Adrenal gland (tissue), 12 donors: Measurements from ENCODE around the gene RHNO1. TPM values are rescaled to one million over a fixed set of nuclear protein-coding genes. Genes with fewer than 3 reads are reported as not detected.

Experiments
- DNase-seq, 7 donors: peaks; one replicate each; pipeline ENCODE4 v3.0.0-alpha.2; 2019 to 2020
- H3K27ac ChIP-seq, 5 donors: fragments of 200-600 bp; sonication (generic) in 4 of 5; 1 replicate in 3 of 5; 2 replicates in 2 of 5; pipeline versions ENCODE4 v1.5.1 to v1.8.0; 2016 to 2020; ENCODE audit warnings: mild to moderate bottlenecking in 1 of 5
- H3K27me3 ChIP-seq: fragments of 200-600 bp; 2 replicates; pipeline ENCODE4 v1.8.0; 2021
- H3K36me3 ChIP-seq, 2 donors: fragments of 200-600 bp; replicated peaks in 1 of 2; 1 replicate in 1 of 2; 2 replicates in 1 of 2; pipeline versions ENCODE4 v1.5.1 to v1.8.0; 2018 to 2022
- H3K4me1 ChIP-seq, 2 donors: fragments of 200-600 bp; replicated peaks in 1 of 2; 1 replicate in 1 of 2; 2 replicates in 1 of 2; pipeline versions ENCODE4 v1.5.1 to v1.8.0; 2018 to 2021
- H3K4me3 ChIP-seq, 4 donors: fragments of 200-600 bp; sonication (generic) in 3 of 4; one replicate each; pipeline ENCODE4 v1.5.1; 2016 to 2018
- H3K9me3 ChIP-seq, 3 donors: fragments of 200-600 bp; sonication (generic) in 1 of 3; replicated peaks in 1 of 3; 1 replicate in 2 of 3; 2 replicates in 1 of 3; pipeline versions ENCODE4 v1.5.1 to v1.8.0; 2016 to 2021
- CTCF ChIP-seq, 6 experiments: fragments of 450-650 bp in 4 of 6; fragments of 200-600 bp in 2 of 6; sonication (generic) in 1 of 6; IDR thresholded peaks; 1 replicate in 5 of 6; 2 replicates in 1 of 6; pipeline versions ENCODE4 v1.5.1 to v1.8.0; 2016 to 2021; ENCODE audit warnings: antibody characterized with exemption in 6 of 6, mild to moderate bottlenecking in 2 of 6, moderate library complexity in 1 of 6
- POLR2A ChIP-seq, 2 donors: fragments of 450-650 bp; IDR thresholded peaks; one replicate each; pipeline ENCODE4 v1.6.1; 2017; ENCODE audit warnings: antibody characterized with exemption in 2 of 2, mild to moderate bottlenecking in 2 of 2, moderate library complexity in 1 of 2
- WGBS, 4 donors: extraction: QIAGEN DNeasy Blood & Tissue Kit in 2 of 4; methylation state at CpG; one replicate each; pipeline versions ENCODE4 v1.1.5 to v1.1.7; 2013 to 2017; 5-methylcytosine and 5-hydroxymethylcytosine counted together
- intact Hi-C, 2 donors: fragments of 100-400 bp; cut with DNase I; formaldehyde crosslinking; loops; one replicate each; pipeline versions ENCODE4 v1.14.1 to v1.15.0; 2022 to 2023
- polyA plus RNA-seq, 3 donors: library from polyadenylated mRNA; stranded (reverse); fragments of 200-250 nt in 2 of 3; fragments of 350-450 nt in 1 of 3; fragmentation: Illumina TruSeq in 1 of 3; extraction: RNeasy Lipid Tissue Mini Kit (QIAGEN cat#74804) in 1 of 3; gene quantifications; one replicate each; pipeline ENCODE4 v1.2.3, GENCODE V29; 2013 to 2014
- total RNA-seq, 9 donors: library from RNA; depleted of rRNA in 4 of 9; stranded (reverse); fragments of >200 nt in 4 of 9; fragments of 120-200 nt in 1 of 9; fragmentation: NEBNext Ultra II Directional in 1 of 9; extraction: Animal tissue kit (Norgen Biotek cat#: 25700) in 1 of 9; gene quantifications; one replicate each; pipeline versions ENCODE4 v1.1.0 to v1.2.4, GENCODE V29; 2013 to 2023
- donor health status: healthy with polysubstance abuse.
- donor health status: Bipolar disorder and iron deficiency.
- donor health status: DM: yes; HTN: yes; CAD: no.
- donor health status: DM: no; HTN: no; CAD: no.
- donor health status: DM: no; HTN: no; CAD: no.
- donor health status: DM: yes; HTN: yes; CAD: no.

RHNO1 gene
- total and polyA plus RNA-seq, 12 donors, result 5.0 to 30.7 (median 14.8) TPM

- no peak for DNase-seq
- 24 to 63% (median 49%) methylated on average over 2 of the region's 2 CpGs for WGBS, 4 donors
- TF ChIP-seq CTCF (IDR thresholded peaks at IDR 0.05) (no peak), POLR2A (IDR thresholded peaks at IDR 0.05) (no peak)
- no peaks in the 10 kb centered on the region for H3K9me3 ChIP-seq
- peaks cover 25 to 47% of the 10 kb centered on the region in 2 donors for H3K4me1 ChIP-seq
- intact Hi-C loops, result no loop called here
- no peak overlapping the region for H3K4me3 ChIP-seq
- no peaks in the 10 kb centered on the region for H3K27me3 ChIP-seq
- H3K27ac ChIP-seq, result peak overlapping the region in 2 of 5 donors; percentile 47 to 54
- no peaks in the 10 kb centered on the region for H3K36me3 ChIP-seq
These were observed 18.0 kb downstream of the RHNO1 start for GRCh38 chr12:2895051-2895451.

GRCh38 chr12:2895511-2895910 is 18.5 kb downstream of the RHNO1 start:
- TF ChIP-seq CTCF (IDR thresholded peaks at IDR 0.05), result no peak
- TF ChIP-seq POLR2A (IDR thresholded peaks at IDR 0.05), result no peak
- Histone ChIP-seq H3K4me3 (no peak overlapping the region), H3K9me3 (no peaks in the 10 kb centered on the region), H3K36me3 (no peaks in the 10 kb centered on the region), H3K27me3 (no peaks in the 10 kb centered on the region), H3K27ac (peak overlapping the region in 2 of 5 donors; percentile 47 to 54), H3K4me1 (peaks cover 22 to 43% of the 10 kb centered on the region in 2 donors)
- WGBS, 4 donors, result 37 to 63% (median 51%) methylated on average over 2 of the region's 2 CpGs
- no peak for DNase-seq
- intact Hi-C loops, result no loop called here

GRCh38 chr12:2897418-2897817 is 20.4 kb downstream of the RHNO1 start:
- no peaks in the 10 kb centered on the region for H3K36me3 ChIP-seq
- DNase-seq, result no peak
- TF ChIP-seq POLR2A (IDR thresholded peaks at IDR 0.05), result no peak
- no peak for TF ChIP-seq CTCF (IDR thresholded peaks at IDR 0.05)
- H3K4me3 ChIP-seq, result no peak overlapping the region
- H3K4me1 ChIP-seq, result peaks cover 13 to 39% of the 10 kb centered on the region in 2 donors
- WGBS, 4 donors, result 96 to 100% (median 98%) methylated on average over 5 of the region's 5 CpGs
- no peaks in the 10 kb centered on the region for H3K27me3 ChIP-seq
- intact Hi-C loops, result no loop called here
- H3K27ac ChIP-seq, result no peak overlapping the region
- H3K9me3 ChIP-seq, result no peaks in the 10 kb centered on the region

GRCh38 chr12:2900642-2901041 is 23.6 kb downstream of the RHNO1 start:
- Histone ChIP-seq H3K36me3 (no peaks in the 10 kb centered on the region), H3K4me1 (peaks cover 0 to 15% of the 10 kb centered on the region in 2 donors), H3K27ac (no peak overlapping the region), H3K27me3 (no peaks in the 10 kb centered on the region), H3K4me3 (no peak overlapping the region), H3K9me3 (no peaks in the 10 kb centered on the region)
- TF ChIP-seq CTCF (IDR thresholded peaks at IDR 0.05) (no peak), POLR2A (IDR thresholded peaks at IDR 0.05) (no peak)
- 94 to 97% (median 95%) methylated on average over 8 of the region's 8 CpGs for WGBS, 4 donors
- no peak for DNase-seq
- intact Hi-C loops, result no loop called here
